Measurements from ENCODE around the gene RPS2.
A peak's percentile ranks its signal among the peaks of the same experiment; 100 is the strongest.

- TF ChIP-seq CTCF (IDR thresholded peaks at IDR 0.05) (peak; percentile 74 to 93 (median 86)), POLR2A (IDR thresholded peaks at IDR 0.05) (peak; percentile 93), POLR2AphosphoS5 (IDR thresholded peaks at IDR 0.05) (peak; percentile 82)
Measured at GRCh38 chr16:1959269-1960039, 5.2 kb downstream of the RPS2 start, which contains the start of gene NDUFB10.
